Measurements from ENCODE around the gene RO60.

Gene RO60

DNA sequence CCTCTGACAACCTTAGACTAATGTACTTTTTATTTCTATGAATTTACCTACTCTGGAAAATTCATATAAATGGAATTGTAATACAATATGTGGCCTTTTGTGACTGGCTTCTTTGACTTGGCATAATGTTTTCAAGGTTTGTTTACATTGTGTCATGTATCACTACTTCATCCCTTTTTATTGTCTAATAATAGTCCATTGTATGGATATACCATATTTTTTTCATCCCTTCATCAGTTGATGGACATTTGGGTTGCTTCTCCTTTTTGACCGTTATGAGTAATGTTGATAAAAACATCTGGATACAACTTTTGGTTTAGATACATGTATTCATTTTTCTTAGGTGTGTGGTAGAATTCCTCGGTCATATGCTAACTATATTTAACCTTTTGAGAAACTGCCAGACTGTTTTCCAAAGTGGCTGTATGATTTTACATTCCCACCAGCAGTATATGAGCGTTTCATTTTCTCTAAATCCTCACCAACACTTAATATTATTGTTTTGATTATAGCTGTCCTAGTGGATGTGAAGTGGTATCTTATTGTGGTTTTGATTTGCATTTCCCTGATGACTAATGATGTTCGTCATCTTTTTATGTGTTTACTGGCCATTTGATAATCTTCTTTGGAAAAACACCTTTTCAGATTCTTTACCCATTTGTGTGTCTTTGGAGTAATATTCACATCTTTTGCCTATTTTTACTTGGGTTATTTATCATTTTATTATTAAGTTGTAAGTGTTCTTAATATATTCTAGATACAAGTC lies 3.5 kb downstream of the RO60 start:
- no peak for DNase-seq

DNA sequence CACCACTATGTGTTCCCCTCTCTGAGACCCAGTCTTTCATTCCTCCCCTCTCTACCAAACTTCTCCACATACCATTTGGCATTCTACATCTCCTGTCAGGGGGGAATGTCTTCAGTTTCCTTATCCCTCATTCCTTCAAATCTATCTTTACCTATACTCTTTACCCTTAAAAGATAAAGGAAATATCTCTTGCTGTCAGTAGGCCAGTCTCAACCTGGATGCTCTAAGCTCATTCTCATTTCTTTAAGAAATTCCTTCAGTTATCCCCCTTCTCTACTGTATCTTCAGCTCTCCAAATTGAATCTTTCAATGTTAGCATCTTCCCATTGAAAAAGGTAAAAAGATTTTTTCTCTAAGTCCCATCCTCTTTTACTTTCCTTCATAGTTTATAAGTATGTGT lies 6.5 kb downstream of the RO60 start:
- DNase-seq, result no peak

DNA sequence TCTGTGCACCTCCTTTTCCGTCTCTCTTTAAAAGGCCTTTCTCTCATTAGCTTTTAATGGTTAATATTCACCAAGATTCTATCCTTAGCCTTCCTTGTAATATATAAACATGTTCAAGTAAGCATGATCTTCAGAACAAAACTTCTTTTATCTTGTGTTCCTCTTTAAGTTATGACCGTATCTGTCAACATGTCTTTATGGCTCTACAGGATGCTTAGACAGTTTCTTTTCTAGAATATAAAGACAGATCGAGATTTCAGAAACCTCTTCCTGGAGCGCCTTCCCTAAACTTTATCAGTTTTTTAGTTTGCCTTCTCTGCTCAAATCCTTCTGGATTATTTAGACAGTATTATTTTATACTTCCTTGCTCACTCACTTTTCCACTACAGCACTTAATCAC lies 7.2 kb downstream of the RO60 start:
- DNase-seq, result no peak

DNA sequence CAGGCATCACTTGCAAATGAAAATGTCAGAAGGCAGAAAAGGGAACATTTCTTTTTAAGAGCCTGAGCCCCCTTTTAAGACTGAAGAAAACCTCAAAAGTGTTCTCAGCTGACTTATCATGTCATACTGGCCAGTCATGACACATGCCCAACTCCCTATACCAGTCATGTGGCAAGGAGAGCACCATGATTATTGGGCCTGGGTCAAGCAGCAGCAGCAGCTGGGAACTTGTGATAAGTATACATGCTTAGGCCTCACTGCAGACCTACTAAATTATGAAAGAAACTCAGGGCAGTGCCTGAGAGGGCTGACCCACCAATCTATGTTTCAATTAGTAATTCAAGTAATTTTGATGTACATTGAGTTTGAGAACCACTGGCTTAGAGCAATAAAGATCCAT lies 8.6 kb downstream of the RO60 start:
- no peak for DNase-seq

DNA sequence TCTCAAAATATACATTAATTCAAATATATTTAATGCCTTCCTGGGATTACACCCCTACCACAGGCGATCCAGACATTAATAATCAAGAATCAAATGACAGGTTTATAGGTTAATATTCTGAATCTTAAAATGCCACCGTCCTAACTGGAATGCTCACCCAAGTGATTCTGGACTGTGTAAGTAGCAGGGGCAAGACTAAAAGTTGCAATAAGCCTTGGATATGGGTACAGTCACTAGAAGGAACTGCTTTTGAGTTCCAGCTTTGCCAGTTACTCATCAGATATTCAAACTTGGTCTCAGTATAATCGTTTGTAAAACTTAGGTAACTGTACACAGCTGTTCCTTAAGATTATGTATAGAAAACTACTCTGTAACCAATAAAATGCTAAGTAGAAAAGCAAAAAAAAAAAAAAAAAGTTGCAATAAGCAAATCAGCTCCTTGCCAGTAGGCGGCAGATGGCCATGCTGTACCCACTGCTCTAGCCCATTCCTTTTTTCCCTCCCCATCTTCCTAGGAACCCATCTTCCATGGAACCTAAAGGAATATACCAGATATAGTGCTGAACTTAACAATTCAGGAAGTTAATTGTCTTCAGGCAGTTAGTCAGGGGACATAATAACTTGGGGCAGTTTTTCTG lies 10.5 kb downstream of the RO60 start:
- DNase-seq, result peak in 1 of 5 experiments; percentile 25

DNA sequence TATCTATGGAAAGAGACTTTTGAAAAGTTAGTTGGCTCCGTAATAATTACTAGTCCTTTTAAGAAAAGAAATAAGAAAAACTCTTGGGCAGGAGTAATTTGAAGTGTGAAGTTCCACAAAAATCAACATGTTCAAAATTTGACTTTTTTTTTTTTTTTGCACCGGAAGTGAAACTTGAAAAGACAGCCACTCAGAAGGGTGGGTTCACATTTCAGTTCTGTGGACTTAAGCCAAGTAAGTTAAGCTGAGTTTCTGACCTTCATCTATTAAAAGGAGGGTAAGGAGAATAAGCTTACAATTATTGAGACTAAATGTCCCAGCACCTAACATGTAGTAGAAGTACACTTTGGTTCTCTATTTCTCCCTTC lies 11.0 kb downstream of the RO60 start:
- DNase-seq, result no peak

DNA sequence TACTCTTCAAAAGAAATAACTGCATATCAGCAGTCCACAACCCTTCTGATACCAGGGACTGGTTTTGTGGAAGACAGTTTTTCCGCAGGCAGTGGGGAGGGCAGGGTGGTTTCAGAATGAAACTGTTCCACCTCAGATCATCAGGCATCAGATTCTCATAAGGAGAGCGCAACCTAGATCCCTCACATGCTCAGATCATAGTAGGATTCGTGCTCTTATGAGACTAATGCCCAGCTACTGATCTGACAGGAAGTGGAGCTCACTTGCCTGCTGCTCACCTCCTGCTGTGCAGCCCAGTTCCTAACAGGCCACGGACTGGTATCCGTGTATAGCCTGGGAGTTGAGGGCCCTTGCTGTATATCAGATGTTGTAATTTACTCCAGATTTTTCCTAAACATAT lies 11.5 kb downstream of the RO60 start:
- DNase-seq, result peak in 1 of 5 experiments; percentile 58

DNA sequence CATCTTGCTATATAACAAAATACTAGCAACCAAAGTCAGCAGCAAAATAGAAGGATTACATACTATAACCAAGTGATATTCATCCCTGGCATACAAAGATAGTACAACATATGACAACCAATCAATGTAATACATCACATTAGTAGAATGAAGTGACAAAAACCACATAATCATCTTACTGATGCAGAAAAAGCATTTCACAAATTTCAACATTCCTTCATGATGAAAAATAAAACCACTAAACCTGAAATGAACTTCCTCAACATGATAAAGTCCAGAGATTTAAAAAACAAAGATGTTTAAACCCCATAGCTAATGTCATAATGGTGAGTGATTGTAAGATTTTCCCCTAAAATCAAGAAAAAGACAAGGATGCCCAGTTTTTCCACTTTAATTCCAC lies 18.6 kb downstream of the RO60 start:
- DNase-seq, result no peak

DNA sequence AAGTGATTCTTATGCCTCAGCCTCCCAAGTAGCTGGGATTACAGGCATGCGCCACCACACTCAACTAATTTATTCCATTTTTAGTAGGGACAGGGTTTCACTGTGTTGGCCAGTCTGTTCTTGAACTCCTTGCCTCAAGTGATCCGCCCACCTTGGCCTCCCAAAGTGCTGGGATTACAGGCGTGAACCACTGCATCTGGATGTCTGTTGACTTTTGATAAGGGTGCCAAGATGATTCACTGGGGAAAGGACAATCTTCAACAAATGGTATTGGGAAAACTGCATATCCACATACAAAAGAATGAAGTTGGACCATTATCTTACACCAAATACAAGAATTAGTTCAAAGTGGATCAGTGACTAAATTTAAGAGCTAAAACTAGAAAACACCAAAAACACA lies 19.8 kb downstream of the RO60 start:
- DNase-seq, result no peak

DNA sequence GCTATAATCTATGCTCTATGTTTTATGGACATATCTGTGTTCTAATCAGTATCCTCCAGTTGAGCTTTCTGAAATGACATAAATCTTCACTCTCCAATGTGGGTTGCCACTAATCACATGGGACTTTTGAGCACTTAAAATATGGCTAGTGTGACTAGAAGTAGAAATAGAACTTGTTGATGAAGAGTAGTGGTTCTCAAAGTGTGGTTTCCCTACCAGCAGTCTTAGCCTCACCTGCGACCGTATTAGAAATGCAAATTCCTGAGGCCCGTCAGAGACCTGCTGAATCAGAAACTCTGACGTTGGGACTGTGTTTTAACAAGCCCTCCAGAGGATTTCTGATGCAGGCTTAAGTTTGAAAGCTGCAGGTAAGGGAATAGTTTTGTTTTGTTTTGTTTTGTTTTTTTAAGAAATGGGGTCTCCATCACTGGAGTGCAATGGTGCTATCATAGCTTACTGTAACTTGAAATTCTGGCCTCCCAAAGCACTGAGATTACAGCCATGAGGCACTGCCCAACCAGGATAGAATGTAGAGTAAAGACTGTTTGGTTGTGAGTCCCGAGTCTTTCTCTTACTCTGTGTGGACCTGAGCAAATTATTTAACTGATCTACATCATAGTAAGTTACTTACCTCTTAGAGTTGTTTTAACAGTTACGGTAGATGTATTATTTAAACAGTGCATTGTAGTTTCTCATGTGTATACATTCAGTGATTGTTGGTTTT lies 24.1 kb downstream of the RO60 start:
- DNase-seq, result no peak

DNA sequence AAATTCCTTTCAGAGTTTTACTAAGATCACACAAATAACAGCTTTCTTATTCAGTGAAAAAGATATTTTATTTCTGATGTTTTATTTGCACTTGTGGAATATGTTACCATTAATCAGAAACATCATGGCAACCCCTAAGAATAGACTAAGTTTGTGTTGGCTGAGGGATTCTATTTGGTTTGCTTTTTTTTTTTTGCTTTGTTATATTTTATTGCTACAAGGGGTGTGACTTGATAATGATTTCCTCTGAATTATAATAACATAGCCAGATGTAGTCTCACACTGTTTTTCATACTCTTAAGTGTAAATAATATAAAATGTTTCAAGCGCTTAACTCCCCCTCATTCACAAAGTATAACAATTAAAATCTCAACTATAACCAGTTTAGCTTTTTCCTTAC lies 25.9 kb downstream of the RO60 start:
- no peak for DNase-seq

DNA sequence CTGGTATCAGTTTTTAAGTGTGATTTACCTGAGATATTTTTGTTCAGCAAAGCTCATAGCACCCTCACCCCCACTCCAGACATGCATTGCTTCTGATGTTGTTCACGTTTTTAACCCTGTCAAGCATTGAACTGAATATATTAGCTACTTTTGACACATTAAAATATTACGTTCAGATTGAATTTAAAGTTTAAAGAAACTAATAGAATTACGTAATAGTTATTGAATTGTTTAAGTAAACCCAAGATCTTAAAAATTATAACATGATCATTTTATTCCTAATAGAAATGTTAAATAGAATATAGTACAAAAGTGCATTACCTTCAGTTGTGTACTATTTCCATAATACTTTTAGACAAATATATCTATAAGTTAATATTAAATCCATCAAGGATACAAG lies 26.9 kb downstream of the RO60 start:
- no peak for DNase-seq

DNA sequence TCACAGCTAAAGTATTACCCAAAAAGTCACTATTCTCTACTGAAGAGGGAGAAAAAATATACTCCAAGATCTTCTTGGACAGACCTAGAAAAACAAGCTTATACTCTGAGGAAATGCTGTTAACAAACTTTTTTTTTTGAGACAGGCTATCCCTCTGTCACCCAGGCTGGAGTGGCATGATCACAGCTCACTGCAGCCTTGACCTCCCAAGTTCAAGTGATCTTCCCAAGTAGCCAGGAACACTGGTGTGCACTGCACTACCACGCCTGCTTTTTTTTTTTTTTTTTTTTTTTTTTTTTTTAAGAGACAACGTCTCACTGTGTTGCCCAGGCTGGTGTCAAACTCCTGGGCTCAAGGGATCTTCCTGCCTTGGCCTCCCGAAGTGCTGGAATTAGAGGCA lies 28.5 kb downstream of the RO60 start:
- no peak for DNase-seq

DNA sequence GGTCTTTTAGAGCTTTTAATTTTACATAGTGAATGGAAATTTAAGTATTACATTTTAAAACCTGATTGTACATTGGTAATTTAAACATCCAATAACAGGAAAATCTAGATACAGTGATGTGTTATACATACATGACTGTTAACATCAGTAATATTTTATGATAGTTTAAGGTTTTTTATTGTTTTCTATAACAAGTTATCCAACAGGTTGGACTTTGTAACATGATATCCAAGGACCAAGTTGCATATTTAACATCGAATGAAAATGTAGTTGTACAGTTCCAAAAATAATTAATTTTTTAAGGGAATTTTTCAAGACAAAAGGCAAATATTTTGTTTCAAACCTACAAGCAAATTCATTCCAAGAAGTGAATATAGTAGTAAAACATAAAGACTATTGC lies 31.5 kb downstream of the RO60 start:
- no peak for DNase-seq

DNA sequence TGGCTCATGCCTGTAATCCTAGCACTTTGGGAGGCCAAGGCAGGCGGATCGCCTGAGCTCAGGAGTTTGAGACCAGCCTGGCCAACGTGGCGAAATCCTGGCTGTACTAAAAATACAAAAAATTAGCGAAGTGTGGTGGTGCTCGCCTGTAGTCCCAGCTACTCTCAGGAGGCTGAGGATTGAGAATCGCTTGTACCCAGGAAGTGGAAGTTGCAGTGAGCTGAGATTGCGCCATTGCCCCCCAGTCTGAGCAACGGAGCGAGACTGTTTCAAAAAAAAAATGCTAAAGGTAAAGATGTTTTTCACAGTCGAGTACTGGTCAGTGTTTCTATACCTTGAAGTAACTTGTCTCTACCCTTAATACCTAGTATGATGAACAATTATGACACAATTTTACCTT lies 34.7 kb downstream of the RO60 start:
- DNase-seq, result no peak

DNA sequence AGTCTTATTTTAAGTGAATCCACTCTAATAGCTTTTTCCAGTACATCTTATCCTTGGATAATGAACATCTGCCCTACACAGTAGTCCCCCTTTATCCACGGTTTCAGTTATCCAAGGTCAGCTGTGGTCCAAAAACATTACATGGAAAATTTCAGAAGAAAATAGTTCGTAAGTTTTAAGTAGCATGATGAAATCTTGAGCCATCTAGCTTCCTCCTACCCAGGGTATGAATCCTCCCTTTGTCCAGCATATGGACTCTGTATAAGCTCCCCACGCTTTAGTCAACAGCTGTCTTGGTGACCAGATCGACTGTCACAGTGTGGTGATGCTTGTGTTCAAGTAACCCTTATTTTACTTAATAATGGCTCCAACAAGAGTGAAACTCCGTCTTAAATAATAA lies 43.2 kb downstream of the RO60 start:
- DNase-seq, result no peak

DNA sequence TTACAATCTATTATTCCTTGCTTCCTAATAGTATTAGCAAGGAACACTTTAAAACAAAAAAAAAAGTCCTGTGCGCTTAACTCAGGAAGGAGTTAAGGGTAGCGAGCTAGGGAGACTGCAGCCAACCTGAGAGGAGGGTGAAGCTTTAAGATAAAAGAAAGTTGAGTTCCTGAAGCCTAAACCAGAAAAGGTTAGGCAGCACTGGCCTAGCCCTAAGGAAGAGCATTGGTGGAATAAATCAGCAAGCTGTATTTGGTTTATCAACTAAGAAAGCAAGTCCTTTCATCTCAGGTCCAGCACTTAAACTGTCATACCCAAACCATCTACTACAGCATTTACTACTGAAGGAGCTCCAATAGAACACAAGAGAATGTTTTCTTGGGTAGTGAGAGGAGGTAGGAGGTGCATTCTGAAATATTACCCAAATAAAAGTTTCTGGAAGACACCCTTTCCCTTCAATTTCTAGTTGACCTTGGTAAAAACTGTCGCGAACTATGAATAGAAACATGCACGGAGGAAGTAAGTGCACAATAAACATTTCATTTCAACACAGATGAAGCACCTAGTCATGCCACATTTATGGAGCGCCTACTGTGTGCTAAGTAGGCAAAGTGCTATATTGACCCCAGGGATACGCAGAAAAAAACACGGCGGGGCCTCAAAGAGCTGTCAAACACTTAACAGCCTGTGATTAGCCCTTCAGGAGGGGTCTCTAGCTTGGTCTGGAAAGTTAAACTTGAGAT lies 44.5 kb downstream of the RO60 start:
- peak in 1 of 5 experiments; percentile 10 for DNase-seq

DNA sequence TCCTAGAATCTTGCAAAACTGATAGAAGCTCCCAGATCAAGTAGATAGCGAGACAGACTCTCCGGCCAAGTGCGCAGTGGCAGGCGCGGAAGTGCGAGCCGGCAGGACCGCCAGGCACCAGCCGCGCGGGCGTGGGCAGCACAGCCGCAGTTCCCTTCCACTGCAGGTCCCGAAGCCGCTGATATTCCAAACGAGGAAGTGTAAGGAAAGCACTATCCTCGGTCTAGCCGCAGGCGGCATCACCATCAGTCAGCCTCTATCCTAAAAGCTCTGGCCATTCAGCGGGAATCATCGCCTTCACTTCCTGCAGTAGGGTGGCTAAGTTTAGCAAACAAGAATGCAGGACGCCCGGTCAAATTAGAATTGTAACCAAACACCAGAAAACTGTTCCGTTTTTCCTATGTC lies 45.1 kb downstream of the RO60 start:
- peak in 2 of 5 experiments; percentile 16 to 24 for DNase-seq

DNA sequence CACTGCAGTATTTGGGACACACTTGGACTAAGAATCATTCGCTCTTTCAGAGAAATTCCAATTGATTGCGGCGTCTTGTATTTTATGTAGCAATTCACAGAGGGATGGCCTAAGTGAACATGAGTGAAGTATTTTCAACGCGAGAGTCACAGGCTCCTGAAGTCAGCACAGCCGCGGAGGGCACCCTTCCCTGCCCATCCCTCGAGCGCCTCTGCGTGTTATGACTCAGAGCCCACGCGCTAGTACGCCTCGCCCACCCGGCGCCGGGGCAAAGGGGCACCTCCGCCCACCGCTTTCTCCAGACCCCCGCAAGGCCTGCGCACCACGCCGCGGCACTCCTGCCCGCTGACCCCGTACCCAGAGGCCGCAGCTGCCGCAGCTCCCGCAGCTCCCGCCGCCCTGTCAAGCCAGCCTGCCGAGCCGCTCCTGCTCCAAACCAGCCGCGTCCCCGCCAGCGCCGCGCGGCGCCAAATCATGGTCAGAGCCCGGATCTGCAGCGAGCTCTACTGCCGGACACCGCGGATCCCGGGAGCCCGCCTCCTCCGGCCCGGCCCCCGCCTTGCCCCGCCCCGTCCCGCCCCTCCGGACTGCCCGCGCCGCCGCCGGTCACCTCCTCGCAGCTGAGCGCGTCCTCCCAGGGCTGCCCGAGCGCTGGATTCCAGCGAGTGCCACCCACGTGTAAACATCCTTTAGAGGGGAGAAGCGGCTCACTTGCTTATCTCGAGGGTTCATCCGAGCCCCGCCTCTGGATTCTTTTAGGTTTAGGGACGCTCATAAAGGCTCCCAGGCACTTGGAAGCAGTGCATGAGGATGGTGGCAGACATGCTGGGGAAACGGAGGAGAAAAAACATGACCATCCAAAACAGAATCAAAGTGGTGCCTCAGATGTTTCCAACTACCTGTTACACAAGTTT lies 45.8 kb downstream of the RO60 start, which contains the start of gene GLRX2:
GLRX2 (minus strand) TSS at position 508 of the 914 bp plus-strand sequence; CDS start at position 476, 32 bp downstream.
- peak; percentile 28 to 77 (median 42) for DNase-seq

DNA sequence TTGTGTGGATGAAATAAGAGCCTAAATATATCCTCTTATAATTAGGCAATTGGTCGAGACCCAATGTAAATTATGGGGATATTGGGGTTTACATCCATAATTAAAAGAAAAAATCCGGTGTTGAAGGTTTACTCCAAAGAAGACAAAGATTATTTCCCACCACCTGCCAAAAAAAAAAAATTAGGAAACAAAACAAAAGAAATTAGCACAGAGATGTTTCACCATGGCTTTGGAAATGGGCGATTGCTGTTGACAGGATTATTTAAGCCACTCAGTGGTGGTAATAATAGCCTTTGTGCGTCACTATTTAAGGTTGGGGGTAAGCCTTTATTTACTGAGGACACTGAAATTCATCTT lies 46.4 kb downstream of the RO60 start:
- no peak for DNase-seq

DNA sequence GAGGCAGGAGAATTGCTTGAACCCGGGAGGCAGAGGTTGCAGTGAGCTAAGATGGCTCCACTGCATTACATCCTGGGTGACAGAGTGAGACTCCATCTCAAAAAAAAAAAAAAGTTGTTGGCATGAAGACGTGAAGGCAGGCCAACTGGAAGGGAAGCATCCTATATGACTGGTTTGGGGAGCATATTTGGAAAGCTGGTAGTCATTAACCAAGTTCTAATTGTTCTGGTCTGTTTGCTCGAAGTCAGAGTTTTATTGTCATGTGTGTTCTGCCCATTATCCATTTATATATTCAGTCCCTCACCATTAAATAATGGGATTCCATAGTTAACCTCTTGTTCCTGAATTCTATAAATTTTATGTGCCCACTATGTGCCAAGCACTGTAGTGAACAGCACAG lies 49.1 kb downstream of the RO60 start:
- no peak for DNase-seq

All from T-helper 2 cell (primary cell).